ENCODE measurements around the gene ABCB10.

Gene ABCB10

DNA sequence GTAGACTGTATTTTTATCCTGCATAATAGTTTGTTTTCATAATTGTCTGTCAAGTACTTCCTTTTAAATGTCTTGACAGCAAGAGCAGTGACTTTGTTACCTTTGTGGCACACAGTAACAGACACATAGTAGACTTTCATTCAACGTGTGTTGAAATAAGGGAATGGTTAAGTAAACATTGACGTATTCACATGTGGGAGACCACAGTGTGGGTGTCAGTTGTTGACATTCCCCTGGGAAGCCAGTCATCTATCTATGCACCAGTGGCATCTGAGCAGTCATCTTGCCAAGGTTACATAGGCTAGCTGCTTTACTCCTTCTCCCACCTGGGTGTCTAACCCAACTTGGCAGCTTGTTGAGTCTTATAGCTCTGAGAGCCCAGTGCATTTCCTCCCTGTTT lies 48.9 kb downstream of the ABCB10 start:
- Histone ChIP-seq H3K27ac (replicated peaks; ENCODE audit: low read length) (no peak overlapping the region), H2BK12ac (ENCODE audit: low read length) (no peak overlapping the region), H2AK5ac (ENCODE audit: low read depth, low read length) (no peak overlapping the region), H4K8ac (ENCODE audit: low read depth, low read length) (no peak overlapping the region), H3K4me2 (ENCODE audit: insufficient read depth, low read length, poor library complexity, severe bottlenecking) (no peak overlapping the region), H3K4me1 (ENCODE audit: control insufficient read depth in 2 of 2, insufficient read depth in 1 of 2, low read depth in 1 of 2, low read length in 2 of 2) (peaks cover 0 to 5% of the 10 kb centered on the region in 2 donors), H3K4me3 (ENCODE audit: low read length in 2 of 2) (no peak overlapping the region), H2AFZ (ENCODE audit: low read length) (peak overlapping the region; percentile 90), H3K23ac (ENCODE audit: low read depth, low read length, poor library complexity) (no peak overlapping the region), H2BK5ac (ENCODE audit: low read length) (no peak overlapping the region), H2BK15ac (ENCODE audit: low read length) (no peak overlapping the region), H3K27me3 (ENCODE audit: control insufficient read depth in 3 of 3, insufficient read depth in 3 of 3, low read depth in 1 of 3, low read length in 3 of 3) (no peaks in the 10 kb centered on the region), H3K4ac (ENCODE audit: low read length) (no peak overlapping the region), H4K91ac (ENCODE audit: low read depth, low read length, poor library complexity) (no peak overlapping the region), H3K36me3 (replicated peaks in 1 of 2; ENCODE audit: control insufficient read depth in 2 of 2, insufficient read depth in 2 of 2, low read length in 2 of 2) (peaks cover 0 to 14% of the 10 kb centered on the region in 2 donors), H3K14ac (ENCODE audit: low read length) (no peak overlapping the region), H3K9me3 (replicated peaks in 1 of 2; ENCODE audit: control insufficient read depth in 2 of 2, insufficient read depth in 1 of 2, low read depth in 1 of 2, low read length in 2 of 2) (no peaks in the 10 kb centered on the region), H3K79me1 (ENCODE audit: low read depth, low read length) (no peaks in the 10 kb centered on the region), H3K18ac (ENCODE audit: low read length) (no peak overlapping the region), H3K9ac (ENCODE audit: low read depth, low read length, poor library complexity) (no peak overlapping the region), H2BK120ac (ENCODE audit: low read depth, low read length) (no peak overlapping the region)
- WGBS, 2 donors (ENCODE audit: extremely low coverage in 2 of 2, insufficient read length in 2 of 2, insufficient replicate concordance in 1 of 2): no CpG with 5 or more reads among the region's 2 CpGs
- DNase-seq (ENCODE audit: low spot score): no peak

DNA sequence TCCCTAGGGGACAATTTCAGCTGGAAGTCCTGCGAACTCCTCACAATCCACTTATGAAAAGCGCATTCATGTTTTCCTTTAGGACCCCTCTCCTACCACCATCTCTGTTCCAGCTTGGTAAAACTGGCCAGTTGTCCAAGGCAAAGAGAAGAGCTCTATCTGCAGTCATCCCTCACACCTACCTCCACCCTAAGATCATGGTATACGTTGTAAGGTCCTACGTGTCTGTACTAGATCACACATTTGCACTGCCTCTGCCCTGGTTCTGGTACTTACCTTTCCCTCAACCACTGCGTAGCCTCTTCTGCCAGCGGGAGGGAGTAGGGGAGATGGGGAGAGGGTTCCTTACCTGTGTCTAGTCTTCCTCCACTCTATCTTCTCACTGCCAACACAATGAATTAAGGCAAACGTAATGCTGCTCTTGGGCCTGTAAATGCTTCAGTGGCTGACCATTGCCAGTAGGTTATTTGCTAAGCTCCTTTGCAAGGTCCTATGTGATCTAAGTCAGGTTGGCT lies 49.6 kb downstream of the ABCB10 start:
- no peaks in the 10 kb centered on the region for H3K9me3 ChIP-seq (replicated peaks in 1 of 2; ENCODE audit: control insufficient read depth in 2 of 2, insufficient read depth in 1 of 2, low read depth in 1 of 2, low read length in 2 of 2)
- H3K4me1 ChIP-seq (ENCODE audit: control insufficient read depth in 2 of 2, insufficient read depth in 1 of 2, low read depth in 1 of 2, low read length in 2 of 2): peaks cover 0 to 5% of the 10 kb centered on the region in 2 donors
- peak overlapping the region; percentile 90 for H2AFZ ChIP-seq (ENCODE audit: low read length)
- H3K4me2 ChIP-seq (ENCODE audit: insufficient read depth, low read length, poor library complexity, severe bottlenecking): peak overlapping the region; percentile 59
- H2BK12ac ChIP-seq (ENCODE audit: low read length): no peak overlapping the region
- H3K36me3 ChIP-seq (replicated peaks in 1 of 2; ENCODE audit: control insufficient read depth in 2 of 2, insufficient read depth in 2 of 2, low read length in 2 of 2): peaks cover 0 to 21% of the 10 kb centered on the region in 2 donors
- H2AK5ac ChIP-seq (ENCODE audit: low read depth, low read length): no peak overlapping the region
- DNase-seq (ENCODE audit: low spot score): no peak
- no peak overlapping the region for H3K14ac ChIP-seq (ENCODE audit: low read length)
- H3K79me1 ChIP-seq (ENCODE audit: low read depth, low read length): no peaks in the 10 kb centered on the region
- H3K4ac ChIP-seq (ENCODE audit: low read length): no peak overlapping the region
- no peak overlapping the region for H3K27ac ChIP-seq (replicated peaks; ENCODE audit: low read length)
- H4K8ac ChIP-seq (ENCODE audit: low read depth, low read length): peak overlapping the region; percentile 89
- no peak overlapping the region for H3K18ac ChIP-seq (ENCODE audit: low read length)
- H3K4me3 ChIP-seq (ENCODE audit: low read length in 2 of 2): peak overlapping the region; percentile 68 to 78
- no peak overlapping the region for H2BK120ac ChIP-seq (ENCODE audit: low read depth, low read length)
- no CpG with 5 or more reads among the region's 7 CpGs for WGBS, 2 donors (ENCODE audit: extremely low coverage in 2 of 2, insufficient read length in 2 of 2, insufficient replicate concordance in 1 of 2)
- no peaks in the 10 kb centered on the region for H3K27me3 ChIP-seq (ENCODE audit: control insufficient read depth in 3 of 3, insufficient read depth in 3 of 3, low read depth in 1 of 3, low read length in 3 of 3)
- no peak overlapping the region for H4K91ac ChIP-seq (ENCODE audit: low read depth, low read length, poor library complexity)
- H3K9ac ChIP-seq (ENCODE audit: low read depth, low read length, poor library complexity): peak overlapping the region; percentile 18
- H2BK15ac ChIP-seq (ENCODE audit: low read length): no peak overlapping the region
- no peak overlapping the region for H3K23ac ChIP-seq (ENCODE audit: low read depth, low read length, poor library complexity)
- H2BK5ac ChIP-seq (ENCODE audit: low read length): peak overlapping the region; percentile 21

DNA sequence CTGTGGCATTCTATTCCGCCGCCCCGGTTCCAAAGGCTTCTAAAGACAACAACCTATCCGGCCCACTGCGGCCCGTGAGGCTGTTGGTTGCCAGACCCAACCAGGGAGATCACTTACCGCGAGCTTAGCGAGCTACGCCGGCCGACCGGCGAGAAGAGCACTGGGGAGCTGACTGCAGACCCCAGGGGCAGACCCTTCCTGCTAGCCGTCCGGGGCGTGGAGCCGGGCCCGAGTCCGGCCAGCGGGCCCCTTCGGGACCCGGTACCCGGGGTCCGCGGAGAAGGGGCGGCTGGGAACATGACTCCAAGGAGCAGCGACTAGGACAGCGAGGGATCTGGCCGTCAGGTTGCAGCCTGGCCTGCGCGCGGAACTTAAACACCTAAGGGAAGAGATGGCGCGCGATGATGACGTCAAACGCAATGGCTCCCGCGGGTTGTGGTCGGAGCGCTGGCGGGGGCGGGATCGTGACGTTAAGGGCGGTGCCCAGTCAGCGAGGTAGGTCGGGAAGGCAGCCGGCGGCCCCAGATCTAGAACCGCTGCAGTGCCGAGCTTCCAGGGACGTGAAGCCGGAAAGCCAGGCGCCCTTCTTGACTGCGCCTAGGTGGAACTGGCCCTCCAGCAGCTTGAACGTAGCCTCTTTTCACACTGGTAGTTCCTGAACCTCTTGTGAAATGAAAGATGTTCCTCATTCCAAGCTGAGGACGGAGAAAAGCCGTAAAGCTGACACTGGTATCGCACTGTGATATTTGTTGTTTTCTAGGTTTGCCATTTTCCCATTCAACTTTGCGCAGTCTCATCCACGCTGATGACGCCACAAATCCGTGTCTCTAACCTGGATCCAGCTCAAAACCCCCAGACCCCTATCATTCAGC lies 50.3 kb downstream of the ABCB10 start, which contains the start of gene NUP133:
TSS of gene NUP133 (minus strand) at position 391 of the 872 bp plus-strand sequence. CDS start at position 299, 92 bp downstream.
- Histone ChIP-seq H2BK120ac (ENCODE audit: low read depth, low read length) (no peak within 1 kb of the TSS), H3K27ac (replicated peaks; ENCODE audit: low read length) (peak within 1 kb of the TSS; percentile 74), H3K27me3 (ENCODE audit: control insufficient read depth in 3 of 3, insufficient read depth in 3 of 3, low read depth in 1 of 3, low read length in 3 of 3) (no peaks in the 10 kb centered on the region), H3K9me3 (replicated peaks in 1 of 2; ENCODE audit: control insufficient read depth in 2 of 2, insufficient read depth in 1 of 2, low read depth in 1 of 2, low read length in 2 of 2) (no peaks in the 10 kb centered on the region), H3K4ac (ENCODE audit: low read length) (no peak within 1 kb of the TSS), H4K8ac (ENCODE audit: low read depth, low read length) (peak within 1 kb of the TSS; percentile 89), H3K4me1 (ENCODE audit: control insufficient read depth in 2 of 2, insufficient read depth in 1 of 2, low read depth in 1 of 2, low read length in 2 of 2) (peaks cover 0 to 5% of the 10 kb centered on the region in 2 donors), H3K23ac (ENCODE audit: low read depth, low read length, poor library complexity) (peak within 1 kb of the TSS; percentile 67), H2BK12ac (ENCODE audit: low read length) (no peak within 1 kb of the TSS), H3K18ac (ENCODE audit: low read length) (peak within 1 kb of the TSS; percentile 88), H3K9ac (ENCODE audit: low read depth, low read length, poor library complexity) (peak within 1 kb of the TSS; percentile 50), H3K79me1 (ENCODE audit: low read depth, low read length) (no peaks in the 10 kb centered on the region), H3K36me3 (replicated peaks in 1 of 2; ENCODE audit: control insufficient read depth in 2 of 2, insufficient read depth in 2 of 2, low read length in 2 of 2) (peaks cover 0 to 27% of the 10 kb centered on the region in 2 donors), H2BK15ac (ENCODE audit: low read length) (no peak within 1 kb of the TSS), H3K14ac (ENCODE audit: low read length) (no peak within 1 kb of the TSS), H3K4me3 (ENCODE audit: low read length in 2 of 2) (peak within 1 kb of the TSS; percentile 68 to 91), H2BK5ac (ENCODE audit: low read length) (peak within 1 kb of the TSS; percentile 72), H3K4me2 (ENCODE audit: insufficient read depth, low read length, poor library complexity, severe bottlenecking) (peak within 1 kb of the TSS; percentile 63), H2AFZ (ENCODE audit: low read length) (peak within 1 kb of the TSS; percentile 90), H2AK5ac (ENCODE audit: low read depth, low read length) (no peak within 1 kb of the TSS), H4K91ac (ENCODE audit: low read depth, low read length, poor library complexity) (no peak within 1 kb of the TSS)
- no CpG with 5 or more reads among the region's 65 CpGs for WGBS, 2 donors (ENCODE audit: extremely low coverage in 2 of 2, insufficient read length in 2 of 2, insufficient replicate concordance in 1 of 2)
- DNase-seq (ENCODE audit: low spot score): peak; percentile 98

DNA sequence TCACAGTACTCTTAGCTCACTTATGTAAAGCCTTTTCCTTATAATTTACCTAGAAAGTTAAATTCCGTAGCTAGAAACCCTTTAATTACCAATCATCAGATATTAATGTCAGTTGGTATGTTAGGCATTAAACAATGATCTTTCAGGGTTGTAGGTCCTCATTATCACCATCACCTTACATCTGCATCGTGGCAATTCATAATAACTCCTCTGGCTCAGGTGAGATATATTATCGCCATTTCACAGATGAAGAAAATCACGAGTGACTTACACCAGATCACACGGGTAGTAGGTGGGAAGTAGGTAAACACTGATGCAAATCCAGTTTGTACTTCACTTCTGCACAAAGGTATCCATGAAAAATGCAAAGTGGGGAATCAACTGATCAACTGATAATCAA lies 51.0 kb downstream of the ABCB10 start:
- H4K8ac ChIP-seq (ENCODE audit: low read depth, low read length): no peak overlapping the region
- peak overlapping the region; percentile 68 to 91 for H3K4me3 ChIP-seq (ENCODE audit: low read length in 2 of 2)
- no peak for DNase-seq (ENCODE audit: low spot score)
- peaks cover 0 to 5% of the 10 kb centered on the region in 2 donors for H3K4me1 ChIP-seq (ENCODE audit: control insufficient read depth in 2 of 2, insufficient read depth in 1 of 2, low read depth in 1 of 2, low read length in 2 of 2)
- H3K14ac ChIP-seq (ENCODE audit: low read length): no peak overlapping the region
- H4K91ac ChIP-seq (ENCODE audit: low read depth, low read length, poor library complexity): no peak overlapping the region
- H3K79me1 ChIP-seq (ENCODE audit: low read depth, low read length): no peaks in the 10 kb centered on the region
- H3K4me2 ChIP-seq (ENCODE audit: insufficient read depth, low read length, poor library complexity, severe bottlenecking): peak overlapping the region; percentile 63
- H3K9me3 ChIP-seq (replicated peaks in 1 of 2; ENCODE audit: control insufficient read depth in 2 of 2, insufficient read depth in 1 of 2, low read depth in 1 of 2, low read length in 2 of 2): no peaks in the 10 kb centered on the region
- H2BK120ac ChIP-seq (ENCODE audit: low read depth, low read length): no peak overlapping the region
- no peak overlapping the region for H3K18ac ChIP-seq (ENCODE audit: low read length)
- WGBS, 2 donors (ENCODE audit: extremely low coverage in 2 of 2, insufficient read length in 2 of 2, insufficient replicate concordance in 1 of 2): no CpG with 5 or more reads among the region's 5 CpGs
- no peak overlapping the region for H2BK15ac ChIP-seq (ENCODE audit: low read length)
- peak overlapping the region; percentile 90 for H2AFZ ChIP-seq (ENCODE audit: low read length)
- peaks cover 0 to 32% of the 10 kb centered on the region in 2 donors for H3K36me3 ChIP-seq (replicated peaks in 1 of 2; ENCODE audit: control insufficient read depth in 2 of 2, insufficient read depth in 2 of 2, low read length in 2 of 2)
- H3K23ac ChIP-seq (ENCODE audit: low read depth, low read length, poor library complexity): no peak overlapping the region
- H3K4ac ChIP-seq (ENCODE audit: low read length): no peak overlapping the region
- H2BK5ac ChIP-seq (ENCODE audit: low read length): peak overlapping the region; percentile 72
- H3K27me3 ChIP-seq (ENCODE audit: control insufficient read depth in 3 of 3, insufficient read depth in 3 of 3, low read depth in 1 of 3, low read length in 3 of 3): no peaks in the 10 kb centered on the region
- no peak overlapping the region for H2BK12ac ChIP-seq (ENCODE audit: low read length)
- peak overlapping the region; percentile 74 for H3K27ac ChIP-seq (replicated peaks; ENCODE audit: low read length)
- peak overlapping the region; percentile 9 for H3K9ac ChIP-seq (ENCODE audit: low read depth, low read length, poor library complexity)
- H2AK5ac ChIP-seq (ENCODE audit: low read depth, low read length): no peak overlapping the region

All from neuronal stem cell (in vitro differentiated cells).